HG03354 (cell line): Measurements from ENCODE around the gene RAB3IL1.
"Not testable (repeated sequence)": the region's sequence is repeated elsewhere in the genome, so short reads cannot be mapped to it uniquely, and the experiment has no call there.

Experiments used
- ATAC-seq: cut with Tn5 transposase; IDR thresholded peaks from one replicate; pipeline ENCODE4 v1.9.1; 2021; ENCODE audit warnings: mild to moderate bottlenecking; ENCODE audit not compliant: unreplicated experiment, poor library complexity, severe bottlenecking

RAB3IL1 gene

GRCh38 chr11:61890529-61891330, 26.6 kb downstream of the RAB3IL1 start:
- no peak for ATAC-seq

- no peak for ATAC-seq
Observed at GRCh38 chr11:61889831-61890230, 27.5 kb downstream of the RAB3IL1 start.

- no peak for ATAC-seq
Observed at GRCh38 chr11:61888590-61888989, 28.8 kb downstream of the RAB3IL1 start.

- ATAC-seq: no peak
Observed at GRCh38 chr11:61887839-61888494, 29.4 kb downstream of the RAB3IL1 start.

- no peak for ATAC-seq
Observed at GRCh38 chr11:61886643-61887042, 30.7 kb downstream of the RAB3IL1 start.

- no peak for ATAC-seq
Observed at GRCh38 chr11:61885784-61886580, 31.4 kb downstream of the RAB3IL1 start.

GRCh38 chr11:61885166-61885778, 32.1 kb downstream of the RAB3IL1 start:
- no peak for ATAC-seq

- ATAC-seq: no peak
Observed at GRCh38 chr11:61883947-61884346, 33.4 kb downstream of the RAB3IL1 start.

- no peak for ATAC-seq
Observed at GRCh38 chr11:61883327-61883726, 34.0 kb downstream of the RAB3IL1 start.

GRCh38 chr11:61882879-61883278, 34.5 kb downstream of the RAB3IL1 start:
- no peak for ATAC-seq

- ATAC-seq: not testable (repeated sequence)
Observed at GRCh38 chr11:61882267-61882666, 35.1 kb downstream of the RAB3IL1 start.

- no peak for ATAC-seq
Observed at GRCh38 chr11:61881397-61881796, 36.0 kb downstream of the RAB3IL1 start.

- no peak for ATAC-seq
Observed at GRCh38 chr11:61880454-61880853, 36.9 kb downstream of the RAB3IL1 start.

GRCh38 chr11:61880031-61880430, 37.3 kb downstream of the RAB3IL1 start:
- ATAC-seq: no peak

- no peak for ATAC-seq
Observed at GRCh38 chr11:61879152-61879551, 38.2 kb downstream of the RAB3IL1 start.

GRCh38 chr11:61875698-61876097, 41.7 kb downstream of the RAB3IL1 start:
- ATAC-seq: no peak

- ATAC-seq: no peak
Observed at GRCh38 chr11:61874853-61875252, 42.5 kb downstream of the RAB3IL1 start.

GRCh38 chr11:61874377-61874809, 43.0 kb downstream of the RAB3IL1 start:
- no peak for ATAC-seq

GRCh38 chr11:61873588-61874376, 43.6 kb downstream of the RAB3IL1 start:
- no peak for ATAC-seq
